Activated CD4-positive, alpha-beta T cell treated with anti-CD3 and anti-CD28 coated beads, Interleukin-2, amount 50 U/mL, for 4 hours (primary cell): ENCODE measurements around the gene ADCY5.

Source experiments
- DNase-seq, 2 experiments: peaks; one replicate each; pipeline ENCODE4 v3.0.0-alpha.2; 2020

ADCY5 gene

DNA sequence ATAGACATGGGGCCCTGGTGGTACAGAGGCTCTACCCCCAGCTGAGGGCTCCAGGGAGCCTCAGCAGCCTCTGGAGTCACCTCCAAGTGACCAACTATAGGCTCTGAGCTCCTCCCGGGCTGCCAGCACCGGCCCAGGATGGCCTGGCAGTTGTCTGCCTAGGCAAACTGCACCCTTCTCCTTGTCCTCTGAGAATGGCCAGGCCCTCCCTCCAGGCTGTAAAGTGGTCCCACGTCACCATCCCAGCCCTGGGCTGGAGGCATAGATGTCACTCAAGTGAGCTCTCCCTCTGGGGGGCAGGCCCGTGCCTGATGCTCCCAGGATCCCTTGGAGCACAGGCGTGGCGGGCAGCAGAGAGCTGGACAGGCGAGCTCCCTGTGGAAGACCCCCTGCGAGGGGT is 127.1 kb downstream of the ADCY5 start:
- DNase-seq = no peak

DNA sequence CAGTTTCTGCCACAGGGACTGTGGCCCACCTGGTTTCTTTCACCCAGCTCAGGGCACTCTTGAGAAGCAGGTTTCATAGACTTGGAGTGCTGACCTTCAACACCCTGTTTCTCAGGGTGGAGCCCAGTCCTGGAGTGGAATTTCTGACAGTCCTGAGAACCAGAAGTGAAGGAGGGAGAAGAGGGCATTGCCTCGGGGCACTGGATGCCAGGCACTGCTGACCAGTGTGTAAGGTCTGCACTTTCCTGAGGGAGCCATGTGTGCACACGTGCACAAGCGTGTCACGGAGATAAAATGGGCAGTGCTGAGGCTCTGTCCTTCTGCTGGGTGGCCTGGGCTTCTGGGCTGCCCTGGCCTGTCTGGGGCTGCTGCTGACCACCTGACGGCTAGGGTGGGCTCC is 128.7 kb downstream of the ADCY5 start:
- no peak for DNase-seq

- no peak for DNase-seq
These were observed 129.1 kb downstream of the ADCY5 start for GRCh38 chr3:123319760-123320159.

DNA sequence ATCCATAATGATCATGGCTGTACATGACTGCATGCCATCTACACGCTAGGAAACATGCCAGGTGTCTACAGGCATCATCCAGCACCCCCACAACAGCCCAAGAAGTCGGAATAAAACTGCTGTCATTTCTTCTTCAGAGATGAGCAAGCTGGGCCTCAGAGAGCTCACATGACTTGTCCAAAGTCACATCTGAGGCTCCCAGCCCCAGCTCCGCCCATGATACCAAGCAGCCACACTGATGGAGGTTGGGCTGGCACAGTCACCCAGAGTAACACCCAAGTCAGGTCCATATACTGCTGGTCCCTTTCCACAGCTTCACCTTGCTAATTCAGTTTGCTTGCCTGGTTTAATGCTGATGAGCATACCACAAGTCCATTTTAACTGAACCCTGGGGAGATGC is 130.5 kb downstream of the ADCY5 start:
- DNase-seq = no peak

GRCh38 chr3:123317716-123318115 is 131.2 kb downstream of the ADCY5 start:
- no peak for DNase-seq

GRCh38 chr3:123315271-123315595 is 133.7 kb downstream of the ADCY5 start:
- DNase-seq = no peak

DNA sequence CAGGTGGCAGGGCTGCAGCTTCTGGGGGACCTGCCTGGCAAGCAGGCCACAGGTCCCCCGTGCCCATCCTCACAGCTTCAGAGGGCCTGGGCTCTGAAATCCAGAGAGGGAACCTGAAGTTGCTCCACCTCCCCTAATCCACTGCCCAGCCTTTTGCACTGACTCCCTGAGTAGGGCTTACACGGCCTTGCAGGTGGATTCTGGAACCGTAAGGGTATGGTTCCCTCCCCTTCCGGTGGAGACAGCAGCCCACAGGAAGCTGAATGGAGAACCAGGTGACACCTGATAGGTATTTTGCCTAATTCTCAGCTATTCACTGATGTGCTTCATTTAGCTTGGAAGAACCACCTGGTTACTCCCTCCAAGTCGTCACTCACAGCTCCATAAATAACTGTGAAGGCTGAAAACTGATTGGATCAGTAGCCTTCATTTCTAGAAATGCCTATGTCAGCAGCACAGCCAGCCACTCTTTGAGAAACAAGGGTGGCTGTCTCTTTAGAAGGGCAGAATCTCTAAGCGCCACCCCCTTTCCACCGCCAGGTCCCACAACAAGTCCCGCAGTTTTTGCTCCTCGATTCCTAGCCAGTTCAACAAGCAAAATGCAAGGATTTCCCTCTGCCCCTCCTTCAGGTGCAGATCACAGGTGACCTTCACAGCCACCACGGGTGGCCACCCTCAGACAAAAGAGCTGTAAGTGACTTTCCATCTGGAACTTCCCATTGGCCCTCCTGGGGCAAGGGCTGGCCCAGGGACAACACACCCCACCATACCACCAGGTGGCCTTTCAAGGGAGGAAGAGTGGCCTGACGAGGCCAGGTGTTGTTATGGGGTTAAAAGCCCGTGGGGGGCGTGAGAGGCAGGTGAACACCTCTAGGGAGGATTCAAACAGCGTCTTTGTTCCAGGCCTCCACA is 134.3 kb downstream of the ADCY5 start:
- DNase-seq = no peak

DNA sequence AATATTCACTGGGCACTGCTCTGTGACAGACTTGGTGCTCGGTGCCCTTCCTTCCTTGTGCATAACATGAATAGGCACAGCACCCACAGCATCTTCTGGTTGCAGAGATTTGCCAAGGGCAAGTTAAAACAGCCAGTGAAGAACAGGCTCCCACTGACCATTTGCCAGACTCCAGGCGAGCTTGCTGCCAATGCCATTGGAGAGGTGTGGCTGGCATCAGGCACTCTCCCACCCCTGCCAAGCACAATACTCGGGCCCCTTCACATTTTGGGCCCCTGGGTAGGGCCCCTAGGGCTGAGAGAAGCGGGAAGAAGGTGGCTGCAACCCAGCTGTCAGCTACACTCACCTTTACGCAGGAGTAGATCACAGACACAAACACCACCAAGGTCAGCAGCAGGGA is 135.0 kb downstream of the ADCY5 start:
- DNase-seq = no peak

DNA sequence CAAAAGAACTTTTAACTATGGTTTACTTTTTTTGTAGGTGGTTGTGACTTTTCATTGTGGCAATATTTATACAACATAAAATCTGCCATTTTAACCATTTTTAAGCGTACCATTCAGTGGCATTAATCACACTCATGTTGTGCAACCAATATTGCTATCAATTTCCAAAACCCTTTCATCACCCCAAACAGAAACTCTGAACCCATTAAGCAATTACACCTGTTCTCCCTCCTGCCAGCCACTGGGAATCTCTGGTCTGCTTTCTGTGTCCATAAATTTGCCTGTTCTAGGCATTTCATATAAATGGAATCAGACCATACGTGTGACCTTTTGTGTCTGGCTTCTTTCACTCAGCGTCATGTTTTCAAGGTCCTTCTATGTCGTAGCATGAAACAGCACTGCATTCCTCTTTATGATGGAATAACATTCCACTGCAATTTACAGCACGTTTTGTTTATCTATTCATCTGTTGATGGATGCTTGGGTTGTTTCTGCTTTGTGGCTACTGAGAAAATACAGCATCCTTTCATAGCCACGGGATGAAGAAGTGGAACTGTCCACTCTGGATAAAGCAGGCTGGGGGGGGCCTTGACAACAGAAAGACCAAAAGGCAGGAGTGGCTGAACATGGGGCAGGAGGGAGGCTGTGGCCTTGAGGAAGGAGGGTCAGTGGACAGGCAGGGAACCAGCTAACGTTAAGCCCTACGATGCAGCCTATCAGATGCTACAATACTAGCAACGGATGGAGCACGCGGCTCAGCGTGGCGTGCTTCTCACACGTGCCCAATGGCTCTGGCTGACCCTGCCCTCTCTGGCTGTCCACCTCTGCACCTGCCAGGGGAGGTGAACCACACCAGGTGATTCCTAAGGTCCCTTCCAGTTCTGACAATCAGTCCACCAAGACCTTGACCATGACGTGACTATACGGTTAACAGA is 136.3 kb downstream of the ADCY5 start:
- no peak for DNase-seq

GRCh38 chr3:123311201-123311600 is 137.7 kb downstream of the ADCY5 start:
- DNase-seq = no peak

DNA sequence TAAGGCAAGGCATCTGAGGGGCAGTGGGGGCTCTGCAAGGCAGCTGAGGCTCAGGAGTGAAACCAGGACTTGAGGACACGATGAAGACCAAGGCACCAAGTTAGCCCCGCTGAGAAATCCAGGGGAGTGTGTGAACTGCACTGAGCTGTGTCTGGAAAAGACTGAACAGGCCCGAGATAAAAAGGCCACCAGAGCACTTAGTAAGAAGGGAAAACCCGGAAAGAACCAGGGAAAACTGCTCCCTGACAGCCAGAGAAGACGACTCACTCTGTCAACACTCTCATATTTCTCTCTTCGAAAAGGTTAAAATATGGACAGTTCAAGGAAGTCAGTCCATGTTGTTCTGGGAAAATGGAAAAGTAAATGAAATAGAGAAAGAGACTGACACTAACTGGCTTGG is 138.1 kb downstream of the ADCY5 start:
- DNase-seq = no peak

DNA sequence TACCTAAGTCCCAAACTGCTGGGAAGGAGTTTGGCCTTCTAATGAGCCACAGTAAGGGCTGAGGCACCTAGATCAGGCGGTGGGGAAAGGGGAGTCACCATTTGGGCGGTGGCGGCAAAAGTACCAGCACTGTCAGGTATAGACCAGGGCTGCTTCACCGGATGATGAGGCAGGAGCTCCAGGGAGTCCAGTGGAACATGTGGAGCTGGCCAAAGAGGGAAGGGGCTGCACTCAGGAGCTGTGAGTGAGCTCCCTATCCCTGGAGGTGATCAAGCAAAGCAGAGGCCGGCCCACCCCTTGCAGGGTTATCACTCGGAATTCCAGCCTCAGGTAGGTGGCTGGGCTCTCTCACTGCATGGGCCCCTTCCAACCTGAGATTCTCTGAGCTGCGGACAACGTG is 138.7 kb downstream of the ADCY5 start:
- DNase-seq = no peak

GRCh38 chr3:123307064-123307463 is 141.8 kb downstream of the ADCY5 start:
- DNase-seq = no peak

GRCh38 chr3:123305192-123305591 is 143.7 kb downstream of the ADCY5 start:
- DNase-seq = no peak

DNA sequence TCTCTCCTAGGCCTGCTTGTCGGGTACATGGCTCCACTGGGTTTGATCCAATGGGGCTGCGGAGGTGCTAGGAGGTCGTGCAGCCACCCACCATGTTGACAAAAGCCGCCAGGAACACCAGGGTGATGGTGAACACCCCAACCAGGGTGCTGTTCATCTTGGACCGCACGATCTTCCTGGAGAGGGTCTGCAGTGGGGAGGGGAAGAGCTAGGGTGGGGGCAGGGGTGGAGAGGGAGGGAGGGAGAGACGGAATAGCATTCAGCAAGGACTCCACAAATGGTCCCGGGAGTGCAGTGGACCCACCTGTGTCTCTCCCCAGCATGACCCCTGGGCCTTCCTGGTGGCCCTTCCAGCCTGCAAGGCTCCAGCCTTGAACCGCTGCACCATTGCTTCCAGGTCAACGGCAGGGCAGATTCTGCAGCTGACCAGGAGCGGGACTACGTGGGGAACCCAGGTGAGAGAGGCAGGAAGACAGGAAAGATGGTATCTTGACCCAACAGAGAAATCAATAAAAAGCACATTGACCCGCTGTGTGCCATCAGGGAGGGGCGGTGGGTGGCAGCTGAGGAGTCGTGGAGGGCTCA is 144.8 kb downstream of the ADCY5 start:
- no peak for DNase-seq

DNA sequence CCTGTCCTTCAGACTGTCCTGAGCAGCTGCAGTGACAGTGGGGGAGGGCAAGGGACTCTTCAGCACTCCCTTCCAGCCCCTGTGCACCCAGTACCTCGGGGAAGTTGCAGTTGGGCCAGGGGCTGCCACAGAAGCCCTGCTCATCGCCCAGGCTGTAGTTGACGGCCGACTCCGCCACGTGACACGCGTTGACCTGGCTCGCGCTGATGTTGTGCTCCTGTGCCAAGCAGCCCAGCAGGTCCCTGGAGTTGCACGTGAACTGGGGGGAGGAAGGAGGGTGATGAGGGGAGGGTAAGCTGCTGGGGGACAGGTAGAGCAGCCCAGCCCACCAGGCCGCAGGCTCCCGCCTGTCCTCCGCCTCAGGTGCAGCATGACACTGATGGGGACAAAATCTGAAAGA is 145.9 kb downstream of the ADCY5 start:
- DNase-seq = no peak

DNA sequence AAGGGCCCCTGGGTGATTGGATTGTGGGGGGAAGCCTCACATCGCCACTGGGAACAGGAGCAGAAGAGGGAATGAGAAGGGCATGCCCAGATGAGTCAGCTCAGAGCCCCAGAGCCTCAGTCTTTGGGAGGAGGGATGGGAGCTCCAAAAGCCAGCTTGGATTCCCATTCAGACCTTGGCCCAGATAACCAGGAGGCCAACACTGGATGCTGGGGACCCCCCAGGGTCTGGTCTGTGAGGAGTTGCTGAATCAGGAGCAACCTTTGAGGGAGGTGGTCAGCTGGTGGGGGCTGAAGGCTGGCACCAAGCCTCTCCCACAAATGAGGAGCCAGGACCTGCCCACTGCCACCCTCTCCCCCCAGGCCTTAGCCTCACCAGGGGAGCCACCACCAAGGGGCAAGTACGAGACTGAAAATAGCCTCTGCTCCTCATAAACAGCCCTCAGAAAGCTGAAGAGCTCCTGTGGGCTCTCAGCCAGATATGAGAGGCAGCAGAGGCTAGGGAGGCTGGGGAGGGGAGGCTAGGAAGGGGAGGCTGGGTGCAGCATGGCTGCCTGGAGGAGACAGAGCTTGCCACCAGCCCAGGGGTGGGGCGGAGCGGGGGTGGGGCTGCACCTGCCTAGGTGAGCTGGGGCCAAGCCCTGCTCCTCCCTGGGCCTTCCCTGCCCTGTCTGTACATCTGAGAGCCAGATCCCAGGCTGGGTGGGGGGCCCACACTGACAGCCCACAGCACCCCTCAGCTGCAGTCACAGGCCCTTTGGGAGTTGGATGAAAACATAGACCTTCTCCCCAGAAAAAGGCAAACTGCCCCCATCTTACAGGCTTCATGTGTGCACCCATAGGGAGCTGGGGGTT is 147.3 kb downstream of the ADCY5 start:
- no peak for DNase-seq

DNA sequence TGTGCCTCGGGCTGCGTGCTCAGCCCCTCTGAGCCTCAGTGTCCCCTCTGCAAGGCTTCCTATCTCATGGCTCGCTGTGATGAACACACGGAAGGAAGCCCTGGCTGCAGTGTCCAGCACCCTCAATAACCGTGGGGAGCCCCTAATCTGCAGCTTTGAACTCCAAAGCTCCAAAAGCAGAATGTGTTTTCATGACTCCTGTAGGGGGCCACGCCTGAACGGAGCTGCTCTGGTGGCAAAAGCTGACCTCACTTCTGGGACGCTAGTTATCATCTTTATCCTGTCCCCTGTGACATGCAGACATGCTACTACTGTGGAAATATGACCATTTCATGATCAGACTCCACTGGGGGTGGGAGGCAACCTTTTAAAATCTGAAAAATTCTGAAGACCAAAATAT is 148.3 kb downstream of the ADCY5 start:
- DNase-seq = no peak

- no peak for DNase-seq
These were observed 148.8 kb downstream of the ADCY5 start for GRCh38 chr3:123300056-123300455.

DNA sequence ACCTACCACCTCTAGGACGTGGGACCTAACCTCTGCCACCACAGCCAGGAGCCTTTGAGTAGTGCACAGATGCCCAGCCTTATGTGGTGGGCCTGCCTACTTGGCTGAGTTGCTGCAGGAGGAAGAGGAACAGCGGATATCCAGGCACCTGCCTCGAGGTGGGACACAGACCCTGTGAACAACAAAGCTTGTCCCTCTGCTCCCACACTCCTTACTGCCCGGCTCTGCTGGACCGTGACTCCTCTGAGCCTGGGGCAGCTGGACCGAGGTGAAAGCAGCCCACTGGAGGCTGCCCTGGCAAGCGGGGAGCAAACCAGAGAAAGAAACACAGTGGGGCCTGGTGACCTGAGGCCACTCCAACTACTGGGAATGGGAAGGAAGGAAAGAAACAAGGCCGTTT is 149.3 kb downstream of the ADCY5 start:
- no peak for DNase-seq

GRCh38 chr3:123298903-123299302 is 150.0 kb downstream of the ADCY5 start:
- DNase-seq = no peak

DNA sequence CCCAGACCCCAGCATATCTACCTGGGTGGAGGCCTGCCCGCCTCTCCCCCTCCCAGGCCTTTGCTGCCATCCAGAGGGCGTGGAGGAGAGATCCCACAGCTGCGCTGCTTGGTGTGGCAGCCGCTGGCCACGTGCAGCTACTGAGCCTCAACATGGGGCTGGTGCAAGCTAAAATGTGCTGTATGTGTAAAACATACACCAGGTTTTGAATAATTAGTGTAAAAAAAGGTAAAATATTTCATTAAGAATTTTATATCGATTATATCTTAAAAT is 151.3 kb downstream of the ADCY5 start:
- no peak for DNase-seq
